ENCODE data around the gene HPGDS.

HPGDS gene

GRCh38 chr4:94359221-94359620, 16.6 kb upstream of the HPGDS start:
- POLR2A ChIA-PET (ENCODE audit: low non-redundant PET), result no interaction called here
- TF ChIP-seq CTCF (conservative IDR thresholded peaks at IDR 0.05; ENCODE audit: low read depth), result no peak
- no peak for DNase-seq (ENCODE audit: low spot score)
- H3K27ac ChIP-seq, result no peak overlapping the region
- CTCF ChIA-PET, result interaction anchor here (0.6 to 0.7 kb wide), 2 partner anchors 20 to 917 kb away, joined by 3 read pairs; no protein-coding TSS in a partner anchor

- ChIA-PET POLR2A (ENCODE audit: low non-redundant PET) (no interaction called here), CTCF (no interaction called here)
- no peak for TF ChIP-seq CTCF (conservative IDR thresholded peaks at IDR 0.05; ENCODE audit: low read depth)
- no peak for DNase-seq (ENCODE audit: low spot score)
- no peak overlapping the region for H3K27ac ChIP-seq
These were observed 15.5 kb upstream of the HPGDS start for GRCh38 chr4:94358101-94358500.

GRCh38 chr4:94357624-94358023, 15.0 kb upstream of the HPGDS start:
- H3K27ac ChIP-seq, result no peak overlapping the region
- no peak for DNase-seq (ENCODE audit: low spot score)
- POLR2A ChIA-PET (ENCODE audit: low non-redundant PET), result no interaction called here
- CTCF ChIA-PET, result no interaction called here
- no peak for TF ChIP-seq CTCF (conservative IDR thresholded peaks at IDR 0.05; ENCODE audit: low read depth)

GRCh38 chr4:94356444-94356843, 13.8 kb upstream of the HPGDS start:
- no peak for DNase-seq (ENCODE audit: low spot score)
- H3K27ac ChIP-seq, result no peak overlapping the region
- ChIA-PET POLR2A (ENCODE audit: low non-redundant PET) (no interaction called here), CTCF (interaction anchor here (0.7 kb wide), 1 partner anchor 8 kb away, joined by 3 read pairs; no protein-coding TSS in a partner anchor)
- TF ChIP-seq CTCF (conservative IDR thresholded peaks at IDR 0.05; ENCODE audit: low read depth), result no peak

- TF ChIP-seq CTCF (conservative IDR thresholded peaks at IDR 0.05; ENCODE audit: low read depth), result no peak
- no peak overlapping the region for H3K27ac ChIP-seq
- CTCF ChIA-PET, result no interaction called here
- no peak for DNase-seq (ENCODE audit: low spot score)
- POLR2A ChIA-PET (ENCODE audit: low non-redundant PET), result no interaction called here
These were observed 11.8 kb upstream of the HPGDS start for GRCh38 chr4:94354474-94354896.

- CTCF ChIA-PET, result no interaction called here
- no peak for DNase-seq (ENCODE audit: low spot score)
- no peak overlapping the region for H3K27ac ChIP-seq
- TF ChIP-seq CTCF (conservative IDR thresholded peaks at IDR 0.05; ENCODE audit: low read depth), result no peak
- POLR2A ChIA-PET (ENCODE audit: low non-redundant PET), result no interaction called here
These were observed 10.4 kb upstream of the HPGDS start for GRCh38 chr4:94352996-94353395.

- CTCF ChIA-PET, result no interaction called here
- no peak for TF ChIP-seq CTCF (conservative IDR thresholded peaks at IDR 0.05; ENCODE audit: low read depth)
- H3K27ac ChIP-seq, result no peak overlapping the region
- no peak for DNase-seq (ENCODE audit: low spot score)
- POLR2A ChIA-PET (ENCODE audit: low non-redundant PET), result no interaction called here
These were observed 9.5 kb upstream of the HPGDS start for GRCh38 chr4:94352163-94352562.

All from RWPE1 (cell line).